Gastroesophageal sphincter (tissue), 3 donors: Measurements from ENCODE around the gene CBX1.

Source experiments
- CTCF ChIP-seq, 4 experiments: fragments of 200-600 bp in 2 of 4; fragments of 450-650 bp in 2 of 4; sonication (generic) in 1 of 4; IDR thresholded peaks; one replicate each; pipeline ENCODE4 v1.5.1; 2017 to 2019; ENCODE audit warnings: antibody characterized with exemption in 4 of 4, mild to moderate bottlenecking in 2 of 4, moderate library complexity in 2 of 4
- EP300 ChIP-seq: sonication (generic); formaldehyde crosslinking; IDR thresholded peaks from one replicate; pipeline ENCODE4 v1.6.1; 2017; ENCODE audit warnings: antibody characterized with exemption, mild to moderate bottlenecking
- POLR2A ChIP-seq, 2 donors: fragments of 450-650 bp; IDR thresholded peaks; one replicate each; pipeline ENCODE4 v1.6.1; 2017; ENCODE audit warnings: antibody characterized with exemption in 2 of 2, mild to moderate bottlenecking in 2 of 2, moderate library complexity in 1 of 2
- POLR2AphosphoS5 ChIP-seq: sonication (generic); formaldehyde crosslinking; IDR thresholded peaks from one replicate; pipeline ENCODE4 v1.6.1; 2017; ENCODE audit warnings: antibody characterized with exemption

GRCh38 chr17:48081858-48082257 lies 19.4 kb downstream of the CBX1 start:
- TF ChIP-seq CTCF (IDR thresholded peaks at IDR 0.05), result no peak
- TF ChIP-seq POLR2A (IDR thresholded peaks at IDR 0.05), result no peak
- no peak for TF ChIP-seq EP300
- no peak for TF ChIP-seq POLR2AphosphoS5
